ENCODE data around the gene OTUD3.

GRCh38 chr1:19942088-19942487 lies 59.9 kb downstream of the OTUD3 start:
- TF ChIP-seq CTCF (IDR thresholded peaks at IDR 0.05; ENCODE audit: poor library complexity): no peak
- no peak for TF ChIP-seq EZH2 (IDR thresholded peaks at IDR 0.05; ENCODE audit: borderline replicate concordance)
- TF ChIP-seq EZH2phosphoT487 (IDR thresholded peaks at IDR 0.05; ENCODE audit: low read depth, severe bottlenecking, unreplicated experiment): no peak

Measured in hepatocyte (in vitro differentiated cells).